GM12892 (cell line): ENCODE results near the gene CACNG3.

Source experiments
- DNase-seq: peaks from one replicate; pipeline ENCODE4 v3.0.0; 2011; ENCODE audit not compliant: insufficient read length
- FAIRE-seq: peaks from 2 replicates; lab custom pipeline; 2011; peaks lifted over from hg19 to GRCh38; lab: Jason Lieb, UNC
- POLR2A ChIP-seq: IDR thresholded peaks from 2 replicates; pipeline ENCODE4 v1.6.1; 2011; ENCODE audit warnings: low read depth, low read length, control low read depth
- POLR2AphosphoS5 ChIP-seq: IDR thresholded peaks from 2 replicates; pipeline ENCODE4 v1.6.1; 2011; ENCODE audit warnings: low read depth, low read length, control low read depth
- TAF1 ChIP-seq: IDR thresholded peaks from 2 replicates; pipeline ENCODE4 v1.6.1; 2011; ENCODE audit warnings: low read depth, mild to moderate bottlenecking, control low read depth, low read length, borderline replicate concordance

CACNG3 gene

DNA sequence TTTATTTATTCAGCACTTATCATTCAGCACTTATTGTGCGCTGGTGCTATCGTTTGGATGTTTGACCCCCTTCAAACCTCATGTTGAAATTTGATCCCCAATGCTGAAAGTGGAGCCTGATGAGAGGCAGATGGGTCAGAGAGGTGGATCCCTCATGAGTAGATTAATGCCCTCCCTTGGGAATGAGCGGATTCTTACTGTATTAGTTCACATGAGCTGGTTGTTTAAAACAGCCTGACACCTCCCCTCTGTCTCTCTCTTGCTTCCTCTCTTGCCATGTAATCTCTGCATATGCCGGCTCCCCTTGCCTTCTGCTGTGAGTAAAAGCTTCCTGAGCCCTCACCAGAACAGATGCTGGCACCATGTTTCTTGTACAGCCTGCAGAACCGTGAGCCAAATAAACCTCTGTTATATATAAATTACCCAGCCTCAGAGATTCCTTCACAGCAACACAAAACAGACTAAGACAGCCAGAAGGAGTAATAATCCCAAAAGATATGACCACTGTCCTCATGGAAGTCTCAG, 111.1 kb downstream of the CACNG3 start:
- DNase-seq (no peak), FAIRE-seq (no peak)
- TF ChIP-seq TAF1 (no peak), POLR2A (no peak), POLR2AphosphoS5 (no peak)

DNA sequence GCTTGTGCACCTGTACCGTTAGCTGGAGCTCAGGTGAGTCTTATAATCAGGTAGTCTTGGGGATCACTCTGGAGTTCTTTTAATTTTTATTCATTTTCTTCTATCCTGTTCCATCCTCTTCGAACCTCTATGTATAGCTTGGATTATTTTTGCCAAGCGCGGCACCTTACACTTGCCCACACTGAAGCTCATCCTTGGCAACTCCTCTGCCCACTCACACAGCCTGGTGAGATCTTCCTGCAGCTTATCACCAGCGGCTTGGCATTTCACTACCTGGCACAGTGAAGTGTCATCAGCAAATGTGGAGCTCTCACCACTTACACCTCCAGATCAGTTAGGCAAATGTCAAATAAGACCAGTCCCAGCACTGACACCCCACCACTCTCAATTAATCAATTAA, 116.7 kb downstream of the CACNG3 start:
- DNase-seq: no peak
- FAIRE-seq: no peak
- TF ChIP-seq POLR2A: no peak
- no peak for TF ChIP-seq POLR2AphosphoS5
- TF ChIP-seq TAF1: no peak

- DNase-seq (no peak), FAIRE-seq (no peak)
- TF ChIP-seq TAF1 (no peak), POLR2A (no peak), POLR2AphosphoS5 (no peak)
Observed at GRCh38 chr16:24378999-24379398, 122.9 kb downstream of the CACNG3 start.

- DNase-seq (no peak), FAIRE-seq (no peak)
- TF ChIP-seq POLR2AphosphoS5: no peak
- no peak for TF ChIP-seq POLR2A
- TF ChIP-seq TAF1: no peak
Observed at GRCh38 chr16:24381470-24382118, 125.5 kb downstream of the CACNG3 start.

DNA sequence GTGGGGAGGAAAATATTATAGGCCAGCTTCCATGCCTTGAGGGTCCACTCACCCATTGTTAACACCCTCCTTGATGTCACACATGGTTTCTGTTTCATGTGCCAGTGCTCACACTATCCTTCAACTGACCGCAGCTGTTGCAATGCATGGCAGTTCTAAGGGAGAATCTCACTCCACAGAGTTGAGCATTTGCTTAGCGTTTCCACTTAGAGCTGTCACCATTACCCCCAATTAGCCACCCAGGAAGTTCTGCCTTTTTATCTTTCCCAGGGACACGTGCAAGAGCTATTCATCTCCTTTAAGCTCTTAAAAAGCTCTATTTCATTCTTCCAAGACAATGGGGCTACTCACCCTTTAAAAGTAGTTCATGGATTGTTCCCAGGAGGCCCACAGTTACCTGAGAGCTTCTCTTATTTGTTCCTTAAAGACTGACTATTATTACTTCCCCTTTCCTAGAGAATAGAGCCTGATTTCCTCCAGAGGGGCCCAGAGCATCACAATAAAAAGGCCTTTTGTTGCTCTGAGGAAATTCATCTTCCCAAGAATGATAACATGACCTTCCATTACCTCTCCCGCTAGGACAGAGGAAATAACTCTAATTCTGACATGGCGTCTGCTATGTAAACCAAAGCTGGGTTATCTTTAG, 126.8 kb downstream of the CACNG3 start:
- no peak for TF ChIP-seq POLR2AphosphoS5
- TF ChIP-seq POLR2A: no peak
- TF ChIP-seq TAF1: no peak
- FAIRE-seq (no peak), DNase-seq (no peak)

- DNase-seq (no peak), FAIRE-seq (no peak)
- TF ChIP-seq POLR2A: no peak
Observed at GRCh38 chr16:24394341-24394740, 138.2 kb downstream of the CACNG3 start.

GRCh38 chr16:24396350-24397271, 140.5 kb downstream of the CACNG3 start:
- no peak for FAIRE-seq
- no peak for DNase-seq
- TF ChIP-seq TAF1 (no peak), POLR2A (no peak), POLR2AphosphoS5 (no peak)

DNA sequence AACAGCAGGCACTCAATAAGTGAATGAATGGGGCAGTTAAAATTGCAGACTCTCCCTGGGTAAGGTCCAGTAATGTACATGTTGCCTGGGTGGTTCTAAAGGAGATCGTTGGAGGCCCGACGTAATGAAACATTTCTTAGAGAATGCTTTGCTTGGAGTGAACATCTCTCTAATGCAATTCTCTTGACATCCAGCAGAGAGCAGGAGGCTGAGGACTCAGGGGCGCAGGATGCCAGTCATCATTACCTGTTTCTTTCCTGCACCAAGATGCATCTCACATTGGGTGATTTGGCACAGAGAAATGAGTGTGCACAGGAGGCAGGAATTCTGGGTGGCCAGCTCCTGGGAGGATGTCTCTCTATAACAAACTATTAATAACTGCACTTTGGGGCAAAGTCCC, 152.9 kb downstream of the CACNG3 start:
- DNase-seq (no peak), FAIRE-seq (no peak)
- TF ChIP-seq TAF1 (no peak), POLR2A (no peak)
